ENCODE data around the gene SPRN. TPM values are rescaled to one million over a fixed set of nuclear protein-coding genes. Genes with fewer than 3 reads are reported as not detected.

The SPRN gene
- total and polyA plus RNA-seq, 2 of the 4 experiments (the other 2 are of a cell fraction), result 0.36 to 2.3 TPM

- BruUV-seq (replicated peaks), result no TSS peak
- Histone ChIP-seq H2BK120ac (ENCODE audit: low read depth, low read length) (no peak overlapping the region), H2AK9ac (replicated peaks; ENCODE audit: low read depth, low read length, poor library complexity) (peak overlapping the region; percentile 21), H2AFZ (replicated peaks; ENCODE audit: low read length, poor library complexity) (peak overlapping the region; percentile 98), H3K9me3 (ENCODE audit: control insufficient read depth, insufficient read depth, low read length) (no peaks in the 10 kb centered on the region), H4K91ac (ENCODE audit: insufficient read depth, low read depth, low read length) (0 out of 2 replicates have a peak overlapping the region, but pooled peaks have one; percentile 45), H3K4me1 (ENCODE audit: control insufficient read depth, insufficient read depth, low read length) (peaks cover 5% of the 10 kb centered on the region), H3K9me1 (ENCODE audit: insufficient read depth, low read length) (peaks cover 8% of the 10 kb centered on the region; the same call in 1 of the 2 replicates), H3K27me3 (ENCODE audit: control insufficient read depth, insufficient read depth, low read length) (no peaks in the 10 kb centered on the region), H4K8ac (ENCODE audit: low read depth in 2 of 2, low read length in 2 of 2) (peak overlapping the region; percentile 60 to 66; a peak in 2 of 4 replicates), H2BK20ac (ENCODE audit: low read depth, low read length) (no peak overlapping the region), H3K36me3 (ENCODE audit: control insufficient read depth, insufficient read depth, low read length) (peaks cover 2% of the 10 kb centered on the region), H4K5ac (ENCODE audit: low read depth, low read length) (peak overlapping the region; percentile 50), H2AK5ac (ENCODE audit: low read depth, low read length) (peak overlapping the region; percentile 18; the same call in 1 of the 2 replicates), H3K79me1 (ENCODE audit: low read depth in 1 of 2, low read length in 2 of 2) (peaks cover 0 to 10% of the 10 kb centered on the region in 2 experiments; a peak in 3 of 4 replicates), H3K18ac (ENCODE audit: low read depth, low read length) (no peak overlapping the region), H3K56ac (ENCODE audit: extremely low read depth, insufficient read depth, low read length) (peak overlapping the region; percentile 35; the same call in 1 of the 2 replicates), H3K27ac (ENCODE audit: insufficient read depth, low read length) (peak overlapping the region; percentile 33), H2BK15ac (ENCODE audit: low read depth, low read length) (no peak overlapping the region), H3K4me3 (ENCODE audit: insufficient read depth, low read depth, low read length) (peak overlapping the region; percentile 72), H3K4me2 (ENCODE audit: low read depth, low read length) (peak overlapping the region; percentile 87), H3K4ac (ENCODE audit: low read depth, low read length) (peak overlapping the region; percentile 47), H2BK5ac (ENCODE audit: low read depth, low read length, poor library complexity, severe bottlenecking) (peak overlapping the region; percentile 17), H3K14ac (replicated peaks; ENCODE audit: low read depth, low read length) (peak overlapping the region; percentile 31; the same call in 1 of the 2 replicates), H3K23ac (ENCODE audit: low read depth, low read length) (peak overlapping the region; percentile 76; the same call in 1 of the 2 replicates), H4K20me1 (ENCODE audit: insufficient read depth, low read length) (no peaks in the 10 kb centered on the region), H3K9ac (ENCODE audit: low read depth, low read length) (peak overlapping the region; percentile 73)
- 0% methylated on average over 30 of the region's 90 CpGs; no CpG with 5 or more reads in 1 of the 2 experiments for WGBS, 2 experiments (ENCODE audit: extremely low coverage in 2 of 2, insufficient read length in 1 of 2)
- dilution Hi-C loops (cut with HindIII; ENCODE audit: low sequenced_read_pairs, unreplicated experiment), result no loop called here
- intact Hi-C loops (cut with micrococcal nuclease), result loop anchor here (10.0 kb wide), 1 partner anchor 54 kb away; no protein-coding TSS in a partner anchor
- ChIA-PET POLR2A (ENCODE audit: unreplicated experiment) (no interaction called here), CTCF (interaction anchor here (0.8 kb wide), 1 partner anchor 49 kb away, joined by 4 read pairs; no protein-coding TSS in a partner anchor)
- ATAC-seq (ENCODE audit: low read depth), result peak; percentile 71
- peak; percentile 32 for DNase-seq
- in situ Hi-C loops (cut with MboI; ENCODE audit: low sequenced_read_pairs), result no loop called here
- TF ChIP-seq MAFK (IDR thresholded peaks at IDR 0.05; ENCODE audit: low read depth, low read length) (no peak), ELK1 (IDR thresholded peaks at IDR 0.05; ENCODE audit: borderline replicate concordance, low read depth, low read length) (no peak), FOS (IDR thresholded peaks at IDR 0.05; ENCODE audit: low read depth, low read length) (no peak), RCOR1 (IDR thresholded peaks at IDR 0.05; ENCODE audit: insufficient replicate concordance, low read length) (no peak), RAD21 (IDR thresholded peaks at IDR 0.05; ENCODE audit: low read length) (no peak), CEBPB (IDR thresholded peaks at IDR 0.05; ENCODE audit: low read depth, low read length) (no peak), CHD1 (IDR thresholded peaks at IDR 0.05; ENCODE audit: low read depth, low read length) (no peak), SMC3 (IDR thresholded peaks at IDR 0.05; ENCODE audit: low read depth, low read length) (no peak), POLR2A (IDR thresholded peaks at IDR 0.05; ENCODE audit: low read depth, low read length) (no peak), MXI1 (IDR thresholded peaks at IDR 0.05; ENCODE audit: borderline replicate concordance, low read depth, low read length) (no peak), NFE2L2 (IDR thresholded peaks at IDR 0.05; ENCODE audit: low read depth, low read length) (no peak), USF2 (IDR thresholded peaks at IDR 0.05; ENCODE audit: low read depth, low read length) (no peak)
Observed at GRCh38 chr10:133378251-133379096, 46.0 kb downstream of the SPRN start.

All from IMR-90 (cell line).